ENCODE results near the gene F12.
"Not testable (repeated sequence)": the region's sequence is repeated elsewhere in the genome, so short reads cannot be mapped to it uniquely, and the experiment has no call there.

The F12 gene

DNA sequence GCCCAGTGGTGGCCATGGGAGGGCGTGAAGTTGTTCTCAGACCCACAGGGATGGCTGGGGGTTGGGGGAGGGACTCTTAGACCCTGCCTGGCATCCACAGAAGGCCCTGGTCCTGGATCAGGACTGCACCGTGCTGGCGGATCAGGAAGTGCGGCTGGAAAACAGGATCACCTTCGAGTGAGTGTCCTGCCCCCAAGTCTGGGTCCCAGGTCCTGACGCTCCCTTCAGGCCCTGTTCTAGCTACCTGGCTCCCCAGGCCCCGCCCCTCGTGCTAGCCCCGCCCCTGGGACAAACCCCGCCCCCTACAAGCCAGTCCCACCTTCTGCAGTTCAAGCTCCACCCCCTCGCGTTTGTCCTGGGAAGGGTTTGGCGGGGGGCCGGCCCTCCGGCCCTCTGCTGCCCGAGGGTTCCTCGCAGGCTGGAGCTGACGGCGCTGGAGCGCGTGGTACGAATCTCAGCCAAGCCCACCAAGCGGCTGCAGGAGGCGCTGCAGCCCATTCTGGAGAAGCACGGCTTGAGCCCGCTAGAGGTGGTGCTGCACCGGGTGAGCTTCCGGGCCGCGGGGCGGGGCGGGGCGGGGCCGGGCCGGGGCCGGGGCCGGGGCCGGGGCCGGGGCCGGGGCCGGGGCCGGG is 38.8 kb downstream of the F12 start:
- DNase-seq (ENCODE audit: extremely low read depth in 1 of 2, low read depth in 1 of 2), result peak in 1 of 2 donors; percentile 46

DNA sequence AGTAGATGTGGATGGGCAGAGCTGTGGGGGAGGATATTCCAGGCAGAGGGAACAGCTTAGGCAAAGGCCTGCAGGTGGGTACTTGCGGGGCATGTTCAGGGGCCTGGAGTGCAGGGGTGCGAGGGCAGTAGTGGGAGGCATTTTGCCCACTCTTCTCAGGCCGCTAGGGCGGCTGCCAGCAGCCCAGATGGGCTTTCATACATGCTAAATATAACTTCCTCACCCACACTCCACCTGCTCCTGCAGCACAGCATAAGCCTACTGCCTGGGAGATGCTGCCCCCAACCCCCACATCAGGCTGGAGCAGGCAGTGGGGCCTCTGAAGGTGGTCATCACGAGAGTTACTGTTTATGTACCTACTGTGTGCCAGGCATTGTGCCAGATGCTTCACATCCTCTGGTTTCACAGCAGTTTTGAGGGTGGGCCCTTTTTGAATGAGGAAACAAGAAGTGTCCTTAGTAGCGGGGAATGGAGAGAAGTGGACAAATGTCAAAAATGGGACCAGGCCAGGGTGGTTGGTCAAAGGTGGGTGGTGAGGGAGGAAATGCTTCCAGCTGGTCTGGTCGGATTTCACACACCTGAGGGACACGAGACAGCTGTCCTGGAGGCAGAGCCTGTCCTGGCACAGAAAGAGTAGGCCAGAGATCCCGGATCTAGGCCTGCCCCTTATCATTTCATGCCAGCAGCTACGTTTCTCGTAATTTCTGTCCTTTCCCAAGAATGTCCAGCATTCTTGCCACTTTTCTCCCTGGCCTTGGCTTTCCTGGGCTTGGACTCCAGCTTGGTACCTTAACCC is 39.5 kb downstream of the F12 start:
- DNase-seq (ENCODE audit: extremely low read depth in 1 of 2, low read depth in 1 of 2), result no peak

GRCh38 chr5:177368869-177369644 is 40.3 kb downstream of the F12 start:
- no peak for DNase-seq (ENCODE audit: extremely low read depth in 1 of 2, low read depth in 1 of 2)

DNA sequence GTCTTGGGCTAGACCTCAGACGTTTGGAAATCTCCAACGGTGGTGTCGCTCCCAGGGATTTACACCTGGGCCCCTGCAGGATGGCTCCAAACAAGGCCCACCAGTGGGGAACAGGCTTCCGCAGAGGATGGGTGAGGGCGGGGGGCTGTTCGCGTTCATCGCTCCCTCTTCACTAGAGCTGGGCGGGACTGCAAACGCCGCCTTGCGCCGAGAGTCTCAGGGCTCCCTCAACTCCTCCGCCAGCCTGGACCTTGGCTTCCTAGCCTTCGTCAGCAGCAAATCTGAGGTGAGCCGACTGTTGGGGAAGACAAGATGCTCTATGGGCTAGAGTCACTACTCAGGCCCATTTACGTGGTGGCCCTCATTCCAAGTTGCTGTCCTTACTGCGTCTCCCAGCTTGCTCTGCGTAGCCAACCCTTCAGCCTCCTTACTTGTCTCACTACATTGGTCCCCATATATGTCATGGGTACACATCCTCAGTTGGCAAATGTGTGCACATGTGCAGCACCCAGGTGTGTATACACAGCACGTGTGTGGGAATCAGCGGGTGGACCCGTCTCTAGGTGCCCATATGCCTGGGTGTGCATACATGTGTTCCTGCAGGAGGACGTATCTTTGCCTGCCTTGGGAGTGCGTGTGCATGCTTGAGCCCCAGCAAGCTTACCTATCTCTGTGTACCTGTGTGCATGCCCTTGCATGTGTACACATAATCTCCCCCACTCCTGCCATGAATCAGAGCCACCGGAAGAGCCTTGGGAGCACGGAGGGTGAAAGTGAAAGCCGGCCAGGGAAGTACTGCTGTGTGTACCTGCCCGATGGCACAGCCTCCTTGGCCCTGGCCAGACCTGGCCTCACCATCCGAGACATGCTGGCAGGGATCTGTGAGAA is 41.1 kb downstream of the F12 start:
- DNase-seq (ENCODE audit: extremely low read depth in 1 of 2, low read depth in 1 of 2), result no peak

DNA sequence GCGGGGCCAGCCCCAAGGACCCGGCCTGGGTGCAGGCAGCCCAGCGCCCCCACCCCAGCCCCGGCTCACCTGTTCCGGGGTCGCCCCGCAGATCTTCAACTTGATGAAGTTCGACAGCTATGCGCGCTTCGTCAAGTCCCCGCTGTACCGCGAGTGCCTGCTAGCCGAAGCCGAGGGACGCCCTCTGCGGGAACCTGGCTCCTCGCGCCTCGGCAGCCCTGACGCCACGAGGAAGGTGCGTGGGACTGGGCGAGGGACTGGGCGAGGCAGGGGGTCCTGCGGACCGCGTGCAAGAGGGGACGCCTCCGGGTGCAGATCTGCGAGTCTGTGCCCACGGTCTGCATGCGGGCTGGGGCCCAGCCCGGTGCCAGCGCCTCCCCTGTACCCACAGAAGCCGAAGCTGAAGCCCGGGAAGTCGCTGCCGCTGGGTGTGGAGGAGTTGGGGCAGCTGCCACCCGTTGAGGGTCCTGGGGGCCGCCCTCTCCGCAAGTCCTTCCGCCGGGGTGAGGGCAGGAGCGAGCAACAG is 42.0 kb downstream of the F12 start:
- DNase-seq (ENCODE audit: extremely low read depth in 1 of 2, low read depth in 1 of 2), result no peak

- DNase-seq (ENCODE audit: extremely low read depth in 1 of 2, low read depth in 1 of 2), result no peak
Measured at GRCh38 chr5:177366528-177367322, 42.6 kb downstream of the F12 start.

GRCh38 chr5:177365845-177366527 is 43.4 kb downstream of the F12 start:
- no peak for DNase-seq (ENCODE audit: extremely low read depth in 1 of 2, low read depth in 1 of 2)

GRCh38 chr5:177364159-177364962 is 45.0 kb downstream of the F12 start:
- no peak for DNase-seq (ENCODE audit: extremely low read depth in 1 of 2, low read depth in 1 of 2)

GRCh38 chr5:177363565-177363964 is 45.8 kb downstream of the F12 start:
- DNase-seq (ENCODE audit: extremely low read depth in 1 of 2, low read depth in 1 of 2), result no peak

DNA sequence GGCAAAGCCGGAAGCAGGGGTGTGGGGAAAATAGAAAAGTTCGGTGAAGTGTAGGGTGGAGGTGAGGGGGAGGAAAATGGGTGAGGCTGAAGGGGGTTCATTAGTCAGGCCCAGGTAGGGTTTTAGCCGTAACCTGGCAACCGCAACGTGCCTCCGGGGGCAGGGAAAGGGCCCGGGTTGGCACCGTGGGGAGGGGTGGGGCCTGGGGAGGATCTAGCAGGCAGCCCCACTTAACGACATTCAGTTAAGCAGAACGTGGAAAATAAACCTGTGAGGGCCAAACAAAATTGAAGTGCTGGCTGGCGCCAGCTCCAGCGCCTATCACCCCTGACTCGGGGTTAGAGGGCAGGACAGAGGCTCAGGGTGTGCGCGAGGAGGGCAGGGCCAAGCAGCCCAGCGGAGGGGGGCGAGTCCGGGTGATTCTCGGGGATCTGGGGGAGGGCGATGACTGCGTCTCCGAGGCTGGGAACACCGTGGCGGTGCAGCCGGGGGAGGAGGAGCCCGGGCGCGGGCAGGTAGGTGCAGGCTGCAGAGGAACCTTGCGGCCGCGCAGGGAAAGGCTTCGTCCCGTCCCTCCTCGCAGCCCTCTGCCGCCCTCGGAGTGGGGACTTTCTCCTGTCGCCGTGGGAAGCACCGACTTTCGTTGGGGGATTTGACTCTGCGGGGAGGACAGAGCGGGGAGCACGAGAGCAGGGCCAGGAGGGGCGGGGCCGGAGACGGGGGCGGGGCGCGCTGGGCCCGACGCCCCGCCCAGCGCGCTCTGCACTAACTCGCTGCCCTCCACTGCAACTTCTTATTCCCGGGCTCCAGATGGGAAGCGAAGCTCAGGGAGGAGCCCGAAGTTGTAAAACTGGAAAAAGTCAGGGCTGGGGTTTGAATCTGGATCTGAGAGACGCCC is 46.5 kb downstream of the F12 start:
- peak; percentile 27 to 49 for DNase-seq (ENCODE audit: extremely low read depth in 1 of 2, low read depth in 1 of 2)

DNA sequence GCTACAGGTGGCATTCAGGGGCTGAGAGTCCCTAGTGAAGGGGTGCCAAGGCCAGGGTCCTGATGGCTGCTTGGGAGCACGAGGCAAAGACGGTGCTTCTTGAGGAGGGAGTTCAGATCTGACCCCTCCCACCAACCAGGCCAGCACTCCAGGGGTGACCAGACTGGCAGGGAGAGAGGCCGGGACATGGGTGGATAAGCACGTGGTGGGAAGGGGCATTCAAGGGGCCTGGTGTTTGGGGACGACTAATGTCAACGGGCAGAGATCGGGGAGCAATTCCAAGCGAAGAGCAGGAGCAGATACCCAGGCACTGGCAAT is 47.1 kb downstream of the F12 start:
- DNase-seq (ENCODE audit: extremely low read depth in 1 of 2, low read depth in 1 of 2), result no peak

- DNase-seq (ENCODE audit: extremely low read depth in 1 of 2, low read depth in 1 of 2), result no peak
Measured at GRCh38 chr5:177361418-177362291, 47.7 kb downstream of the F12 start.

- not testable (repeated sequence) for DNase-seq (ENCODE audit: extremely low read depth in 1 of 2, low read depth in 1 of 2)
Measured at GRCh38 chr5:177360740-177361139, 48.6 kb downstream of the F12 start.

DNA sequence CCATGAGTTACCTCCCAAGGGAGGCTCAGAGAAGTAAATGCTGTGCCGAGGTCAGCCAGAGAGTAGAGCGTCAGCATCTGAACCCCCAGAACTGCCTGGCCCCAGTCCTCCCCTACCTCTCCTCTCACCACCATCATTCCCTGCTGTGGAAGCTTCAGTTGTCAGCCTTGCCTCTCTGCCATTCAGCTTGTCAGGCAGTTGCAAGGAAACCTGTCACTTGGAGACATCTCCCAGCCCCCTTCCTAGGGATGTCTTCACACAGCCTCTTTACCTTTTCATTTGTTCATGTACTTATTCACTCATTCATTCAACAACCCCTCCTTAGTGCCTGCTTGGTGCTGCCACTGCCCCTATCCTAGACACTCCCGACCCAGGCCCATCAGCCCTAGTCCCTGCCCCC is 49.5 kb downstream of the F12 start:
- DNase-seq (ENCODE audit: extremely low read depth in 1 of 2, low read depth in 1 of 2), result no peak

- DNase-seq (ENCODE audit: extremely low read depth in 1 of 2, low read depth in 1 of 2), result no peak
Measured at GRCh38 chr5:177359451-177359851, 49.9 kb downstream of the F12 start.

- DNase-seq (ENCODE audit: extremely low read depth in 1 of 2, low read depth in 1 of 2), result no peak
Measured at GRCh38 chr5:177358370-177358819, 51.0 kb downstream of the F12 start.

All from activated CD8-positive, alpha-beta memory T cell treated with anti-CD3 and anti-CD28 coated beads for 1 hour (primary cell).